Medulla oblongata (tissue), 1 donor: ENCODE results near the gene VSTM2B.

Source experiments
- DNase-seq: peaks from one replicate; pipeline ENCODE4 v3.0.0-alpha.2; 2015; ENCODE audit errors: extremely low spot score

Gene VSTM2B

DNA sequence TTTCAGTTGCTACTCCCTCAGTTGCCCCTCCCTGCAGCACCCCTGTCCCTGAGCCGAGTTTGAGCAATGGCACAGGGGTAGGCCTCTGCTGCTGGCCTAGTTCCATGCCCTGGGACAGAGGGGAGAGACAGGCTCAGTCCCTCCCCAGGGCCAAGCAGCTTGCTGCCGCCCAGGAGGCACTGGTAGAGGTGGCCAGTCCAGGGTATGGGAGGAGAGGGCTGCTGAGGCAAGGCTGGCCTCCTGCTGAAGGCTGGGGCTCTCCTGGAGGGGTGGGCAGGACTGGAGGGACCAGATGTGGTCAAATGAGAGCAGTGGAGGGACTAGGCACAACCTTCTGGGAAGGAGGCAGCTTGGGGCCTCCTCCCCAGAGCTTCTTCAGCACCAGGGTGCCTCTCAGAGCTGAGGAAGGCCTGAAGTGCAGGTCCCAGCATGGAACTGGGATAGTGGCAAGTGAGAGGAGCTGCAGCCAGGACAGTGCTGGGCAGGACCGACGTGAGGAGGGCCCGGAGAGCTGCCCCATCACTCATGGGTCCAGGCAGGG lies 29.8 kb upstream of the VSTM2B start:
- no peak for DNase-seq

DNA sequence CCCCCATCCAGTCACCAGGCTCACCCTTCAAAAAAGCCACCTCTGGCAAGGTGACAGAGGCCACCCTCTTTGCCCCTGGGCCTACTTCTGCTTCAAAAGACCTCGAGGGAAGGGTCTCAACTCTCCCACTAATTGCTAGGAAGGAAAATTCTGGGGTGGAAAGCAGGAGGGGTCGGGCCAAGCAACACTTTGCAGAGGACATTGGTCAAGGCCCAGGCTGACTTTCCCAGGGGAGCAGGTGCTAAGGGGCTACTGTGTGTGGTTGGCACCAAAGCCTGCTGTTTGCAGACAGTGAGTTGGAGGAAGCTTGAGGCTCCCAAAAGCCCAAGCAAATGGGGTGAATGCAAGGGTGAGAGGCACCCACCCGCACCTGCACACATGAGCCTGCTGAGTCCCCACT lies 28.6 kb upstream of the VSTM2B start:
- DNase-seq: no peak

DNA sequence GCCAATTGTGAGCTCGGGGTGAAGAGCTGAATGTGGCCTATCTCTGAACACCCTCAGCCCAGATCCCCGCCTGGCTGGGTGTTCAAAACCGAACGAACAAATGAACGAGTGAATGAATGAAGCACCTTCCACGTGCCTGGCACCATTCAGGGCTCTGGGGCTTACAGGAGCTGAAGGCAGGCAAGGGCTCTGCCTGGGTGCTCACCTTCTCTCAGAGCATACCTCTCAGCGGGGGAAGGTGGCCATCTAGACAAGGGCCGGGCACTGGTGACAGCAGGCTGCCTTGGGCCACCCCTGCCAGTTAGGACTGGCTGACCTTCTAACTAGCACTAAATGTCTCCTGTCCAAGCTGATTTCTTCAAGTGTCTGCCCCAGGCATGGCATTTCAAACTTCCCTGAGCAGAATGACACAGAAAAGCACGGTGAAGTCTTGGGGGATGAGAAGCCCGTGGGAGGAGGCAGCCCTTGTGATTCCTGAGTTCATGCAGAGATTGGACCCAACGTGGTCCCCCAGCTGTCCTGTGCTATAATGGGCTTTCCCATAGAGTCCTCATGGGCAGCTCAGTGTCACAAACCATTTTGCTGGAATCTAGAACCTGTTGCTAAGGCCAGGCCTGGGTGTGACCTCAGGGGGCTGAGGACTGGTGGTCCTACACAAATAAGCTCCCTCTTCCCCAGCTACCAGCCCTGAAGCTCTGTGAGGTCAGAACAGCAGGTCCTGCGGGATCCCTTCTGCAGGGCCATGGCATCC lies 27.9 kb upstream of the VSTM2B start:
- no peak for DNase-seq

DNA sequence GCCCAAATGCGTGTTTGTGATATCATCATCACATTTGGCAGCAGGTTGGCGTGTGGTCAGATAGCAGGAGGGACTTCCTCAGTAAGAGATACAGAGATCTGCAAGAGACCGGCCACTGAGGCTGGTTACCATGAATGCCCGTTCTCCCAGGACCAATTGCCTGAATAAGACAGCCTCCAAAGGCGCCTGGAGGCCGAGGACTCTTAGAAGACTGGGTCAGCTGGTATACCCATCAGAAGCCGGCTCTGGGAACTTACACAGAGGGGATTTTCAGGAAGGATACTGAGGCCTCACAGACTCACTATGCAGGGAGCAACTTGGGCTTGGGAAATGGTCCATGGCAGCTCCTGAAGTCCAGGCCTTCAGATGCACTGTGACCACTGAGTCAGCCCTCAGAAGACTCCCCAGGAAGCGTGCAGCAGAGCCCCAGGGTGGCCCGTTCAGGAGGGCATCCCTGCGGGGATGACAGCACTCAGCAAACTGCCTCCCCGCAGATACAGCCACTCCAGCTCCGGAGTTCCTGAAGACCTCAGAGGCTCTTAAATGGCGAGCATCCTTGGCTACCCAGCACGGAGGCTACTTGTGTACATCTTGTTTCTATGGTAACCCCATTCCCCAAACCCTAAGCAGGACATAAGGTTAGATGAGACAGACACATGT lies 26.4 kb upstream of the VSTM2B start:
- no peak for DNase-seq

DNA sequence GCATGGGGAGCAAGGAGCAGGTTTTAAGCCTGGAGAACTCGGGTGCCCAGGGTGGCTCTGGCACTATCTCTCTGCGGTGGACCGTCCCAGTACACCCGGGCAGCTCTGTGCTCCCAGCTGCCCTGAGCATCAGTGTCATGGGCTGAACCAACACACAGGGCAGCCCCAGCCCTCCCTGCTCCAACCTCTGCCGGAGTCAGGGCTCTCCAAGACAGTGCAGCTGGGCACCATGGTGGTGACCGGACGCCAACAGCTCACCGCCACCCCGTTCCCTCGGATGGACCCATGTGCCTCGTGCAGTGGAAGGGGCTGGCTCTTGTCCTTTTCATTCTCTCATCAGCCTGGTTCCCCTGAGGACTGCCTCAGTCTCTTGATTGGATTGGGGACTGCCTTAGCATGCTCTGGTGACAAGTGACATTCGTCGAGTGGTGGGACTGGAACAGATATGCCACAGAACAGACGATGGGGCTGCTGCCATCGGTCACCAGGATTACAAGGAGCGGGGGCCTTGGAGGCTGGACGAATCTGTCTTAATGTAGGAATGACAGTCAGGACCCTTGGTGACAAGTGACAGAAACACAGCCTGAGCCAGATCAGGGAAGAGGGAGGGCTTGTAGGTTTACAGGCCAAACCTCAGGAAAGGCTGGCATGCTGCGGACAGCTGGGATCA lies 25.7 kb upstream of the VSTM2B start:
- DNase-seq: peak; percentile 16

DNA sequence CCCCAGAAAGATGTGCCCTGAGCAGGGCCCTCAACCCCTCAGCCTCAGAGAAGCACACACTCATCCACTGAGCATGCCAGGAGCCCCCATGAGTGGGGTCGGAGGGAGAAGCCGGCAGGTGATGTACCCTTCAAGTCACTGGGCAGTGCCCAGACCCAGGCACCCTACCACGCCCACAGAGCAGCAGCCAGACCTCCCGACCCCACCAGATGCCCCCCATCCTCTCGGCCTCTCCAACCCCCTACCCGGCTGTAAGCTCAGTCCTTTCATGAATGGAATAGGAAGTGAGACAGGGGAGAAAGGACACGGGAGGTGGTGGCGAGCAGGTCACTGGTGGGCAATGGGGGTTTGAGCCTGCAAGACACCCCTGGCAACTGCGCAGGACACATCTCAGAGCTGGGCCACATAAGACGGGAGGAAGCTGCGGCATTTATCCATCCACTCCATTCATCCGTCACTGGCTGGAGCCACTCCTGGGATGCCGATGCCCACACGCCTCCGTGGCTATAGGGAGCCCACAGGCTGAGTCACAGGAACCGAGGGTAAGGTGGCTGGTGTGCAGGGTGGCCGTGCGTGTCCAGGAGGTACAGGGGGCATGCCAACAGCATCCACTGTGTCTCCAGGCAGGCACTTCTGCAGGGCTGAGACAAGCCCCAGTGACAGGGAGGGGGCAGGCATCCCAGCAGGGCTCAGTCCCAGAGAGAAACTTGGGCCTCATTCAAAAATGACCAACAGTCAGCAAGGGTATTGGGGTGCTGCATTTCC lies 23.8 kb upstream of the VSTM2B start:
- no peak for DNase-seq

DNA sequence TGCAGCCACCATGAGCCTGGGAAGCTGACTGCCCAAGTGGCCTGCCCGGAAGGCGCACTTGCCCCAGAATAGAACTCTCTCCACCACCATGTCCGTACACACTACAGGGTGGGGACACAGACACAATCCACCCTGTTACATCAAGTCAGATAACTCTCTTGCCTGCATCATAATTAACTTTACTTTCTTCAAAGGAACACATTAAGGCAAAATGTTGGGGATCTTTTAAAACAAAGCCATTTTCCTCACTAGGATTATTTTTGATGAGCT lies 23.3 kb upstream of the VSTM2B start:
- no peak for DNase-seq

DNA sequence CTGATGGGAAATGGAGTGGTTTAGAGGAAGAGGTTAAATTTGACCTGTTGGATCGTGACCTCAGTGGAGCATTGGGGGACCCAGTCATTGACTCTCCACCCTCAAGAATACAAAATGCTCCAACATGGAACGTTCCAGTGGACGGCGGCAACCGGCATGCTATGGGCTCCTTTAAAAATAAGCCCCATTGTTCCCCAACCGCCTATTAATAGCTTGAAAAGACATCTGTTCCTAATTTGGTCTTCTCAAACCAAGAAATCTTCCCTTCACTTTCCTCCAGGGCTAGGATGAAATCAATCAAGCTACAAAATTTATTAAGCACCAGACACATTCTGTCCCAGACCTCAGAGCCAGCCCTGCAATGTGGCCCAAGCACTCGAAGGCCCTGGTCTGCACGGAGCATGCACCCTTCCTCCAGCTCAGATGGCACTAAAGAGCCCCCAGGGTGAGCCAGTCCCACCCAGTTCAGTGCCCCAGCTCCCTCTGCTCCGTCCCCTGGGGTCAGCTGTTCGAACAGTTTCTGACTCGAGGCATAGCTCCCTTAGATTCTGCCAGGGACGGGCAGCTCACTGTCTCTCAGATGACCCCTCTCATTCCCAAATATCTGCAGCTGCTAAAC lies 22.5 kb upstream of the VSTM2B start:
- peak; percentile 46 for DNase-seq

DNA sequence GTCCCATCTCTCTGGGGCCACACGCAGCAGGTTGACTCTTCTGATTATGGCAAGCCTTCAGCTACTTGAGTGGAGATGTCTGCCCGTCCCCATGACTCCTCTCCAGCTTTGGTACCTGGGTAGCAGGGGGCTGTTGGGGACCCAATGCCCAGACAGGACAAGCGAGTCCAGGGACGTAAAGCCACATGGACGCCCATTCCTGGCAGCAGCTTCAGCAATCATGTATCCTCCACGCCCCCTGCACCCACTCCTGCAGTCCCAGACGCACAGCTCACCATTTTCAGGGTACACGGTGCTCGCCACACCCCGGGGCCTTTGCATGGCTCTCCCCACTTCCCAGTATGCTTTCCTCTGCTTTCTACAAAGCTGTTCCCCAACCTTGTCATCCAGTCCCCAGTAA lies 22.0 kb upstream of the VSTM2B start:
- DNase-seq: no peak

DNA sequence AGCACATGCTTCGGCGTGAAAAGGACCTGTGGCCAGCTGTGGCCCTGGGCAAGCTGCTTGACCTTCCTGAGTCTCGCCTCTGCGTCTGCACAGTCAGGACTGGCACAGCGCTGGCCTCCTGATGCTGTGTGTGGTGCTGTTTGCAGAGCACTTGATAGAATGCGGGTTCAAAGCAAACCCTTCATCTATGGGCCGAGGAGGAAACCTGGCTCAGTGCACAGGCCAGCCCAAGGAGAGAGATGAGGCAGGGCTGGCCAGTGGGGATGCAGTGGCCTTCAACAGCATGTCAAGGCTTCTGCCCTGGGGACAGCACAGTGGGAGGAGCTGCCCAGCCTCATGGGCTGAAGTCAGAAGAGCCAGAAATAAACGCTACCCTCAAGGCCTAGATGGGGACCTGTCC lies 21.3 kb upstream of the VSTM2B start:
- peak; percentile 48 for DNase-seq

DNA sequence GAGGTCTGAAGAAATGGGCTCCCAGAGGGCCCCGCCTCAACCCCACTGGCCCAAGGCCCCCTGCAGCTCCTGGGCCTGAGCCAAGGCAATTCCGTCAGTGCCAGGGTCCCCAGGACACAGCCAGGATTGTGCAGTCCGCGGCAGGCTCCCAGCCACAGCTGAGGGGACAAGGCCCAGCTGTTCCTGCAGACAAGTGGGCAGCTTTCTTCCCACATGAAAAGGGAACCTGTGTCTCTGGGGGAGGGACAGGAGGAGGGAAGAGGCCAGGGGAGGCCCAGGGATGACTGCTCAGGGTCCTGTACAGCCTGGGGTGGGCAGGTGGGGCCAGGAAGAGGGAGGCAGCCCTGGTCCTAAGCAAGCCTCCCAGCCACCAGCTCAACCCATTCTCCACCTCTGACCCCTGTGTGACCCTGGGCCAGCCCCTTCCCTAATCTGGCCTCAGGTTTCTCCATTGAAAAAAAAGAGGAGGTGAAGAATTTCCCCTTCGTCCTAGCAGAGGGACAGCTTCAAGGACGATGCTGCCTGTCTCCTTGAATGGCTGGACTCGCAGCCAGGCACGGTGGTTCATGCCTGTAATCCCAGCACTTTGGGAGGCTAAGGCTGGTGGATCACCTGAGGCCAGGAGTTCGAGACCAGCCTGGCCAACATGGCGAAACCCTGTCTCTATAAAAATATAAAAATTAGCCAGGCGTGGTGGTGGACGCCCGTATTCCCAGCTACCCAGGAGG lies 20.5 kb upstream of the VSTM2B start:
- peak; percentile 96 for DNase-seq

DNA sequence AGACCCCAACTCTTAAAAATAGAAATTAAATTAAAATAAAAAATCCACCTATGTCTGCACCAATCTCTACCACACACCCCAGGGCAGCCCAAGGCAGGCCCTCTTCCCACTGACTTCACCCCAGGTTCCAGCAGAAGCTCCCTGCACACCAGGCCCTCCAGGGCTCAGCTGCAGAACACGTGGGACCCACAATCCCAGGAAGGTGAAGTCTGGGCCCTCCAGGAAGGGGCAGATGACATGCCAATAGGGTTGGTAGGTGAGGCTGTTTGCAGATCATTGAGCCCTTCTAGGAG lies 19.2 kb upstream of the VSTM2B start:
- no peak for DNase-seq

DNA sequence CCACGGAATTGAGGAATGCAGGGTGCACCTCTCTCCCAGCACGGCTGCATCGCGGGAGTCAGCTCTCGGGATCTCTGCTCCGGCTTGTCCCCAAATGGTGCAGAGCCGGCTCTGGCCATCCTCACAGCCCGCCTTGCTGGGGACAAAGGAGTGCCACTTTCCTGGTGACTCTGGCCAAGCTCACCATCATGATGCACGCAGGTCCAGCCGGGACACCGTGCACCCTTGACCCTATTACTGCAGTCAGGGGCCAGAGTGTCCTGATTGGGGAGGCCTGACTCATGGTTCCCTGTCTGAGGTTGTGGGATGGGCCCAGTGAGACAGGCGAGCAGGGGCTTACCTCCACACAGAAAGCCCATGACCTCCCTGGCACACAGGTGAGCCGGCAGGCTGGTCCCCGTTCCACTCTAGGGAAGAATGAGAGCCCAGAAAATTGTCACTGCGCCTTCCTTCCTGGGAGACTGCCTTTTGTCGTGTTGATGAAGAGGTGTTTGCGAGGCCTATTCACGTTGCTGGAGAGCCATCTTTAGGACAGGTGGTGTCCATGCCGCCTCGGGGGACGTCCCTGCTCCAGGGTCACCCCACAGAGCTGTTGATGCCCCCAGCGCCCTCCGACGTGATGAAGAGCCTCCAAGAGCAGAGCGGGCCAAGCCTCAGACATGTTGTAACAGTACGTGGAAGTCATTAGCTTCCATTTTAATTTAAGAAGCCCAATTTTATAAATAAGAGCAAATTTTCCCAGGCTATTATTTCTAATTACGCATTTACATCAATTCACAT lies 18.5 kb upstream of the VSTM2B start:
- no peak for DNase-seq

DNA sequence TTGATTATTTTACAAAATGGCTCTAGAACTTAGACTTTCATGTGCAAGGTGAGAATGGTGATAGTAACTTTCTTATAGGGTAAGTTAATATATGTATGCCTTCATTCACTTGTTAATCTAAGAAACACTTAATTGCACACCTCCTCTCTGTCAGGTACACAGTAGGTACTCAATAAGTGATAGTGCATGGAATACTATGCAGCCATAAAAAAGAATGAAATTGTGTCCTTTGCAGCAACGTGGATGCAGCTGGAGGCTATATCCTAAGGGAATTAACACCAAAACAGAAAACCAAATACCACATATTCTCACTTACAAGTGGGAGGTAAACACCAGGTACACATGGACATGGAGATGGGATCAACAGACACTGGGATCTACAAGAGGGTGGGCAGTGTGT lies 17.6 kb upstream of the VSTM2B start:
- no peak for DNase-seq

DNA sequence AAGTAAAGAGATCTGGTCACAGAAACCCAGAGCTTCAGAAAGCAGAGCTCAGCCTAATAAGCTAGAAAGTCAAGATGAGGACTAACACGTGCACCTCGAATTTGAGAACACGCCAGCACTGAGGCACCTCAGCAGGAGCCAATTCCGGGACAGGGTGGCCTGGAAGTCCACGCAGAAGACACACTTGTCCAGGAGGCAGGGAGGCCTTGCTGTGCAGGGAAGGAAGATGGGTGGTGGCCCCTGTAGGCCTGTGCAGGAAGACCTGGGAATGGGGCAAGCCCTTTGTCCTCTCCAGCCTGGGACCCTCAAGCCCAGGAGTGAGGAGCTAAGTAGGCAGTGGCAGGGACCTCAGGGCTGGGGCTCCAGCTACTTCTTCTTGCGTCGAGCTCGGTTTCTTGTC lies 16.3 kb upstream of the VSTM2B start:
- no peak for DNase-seq

DNA sequence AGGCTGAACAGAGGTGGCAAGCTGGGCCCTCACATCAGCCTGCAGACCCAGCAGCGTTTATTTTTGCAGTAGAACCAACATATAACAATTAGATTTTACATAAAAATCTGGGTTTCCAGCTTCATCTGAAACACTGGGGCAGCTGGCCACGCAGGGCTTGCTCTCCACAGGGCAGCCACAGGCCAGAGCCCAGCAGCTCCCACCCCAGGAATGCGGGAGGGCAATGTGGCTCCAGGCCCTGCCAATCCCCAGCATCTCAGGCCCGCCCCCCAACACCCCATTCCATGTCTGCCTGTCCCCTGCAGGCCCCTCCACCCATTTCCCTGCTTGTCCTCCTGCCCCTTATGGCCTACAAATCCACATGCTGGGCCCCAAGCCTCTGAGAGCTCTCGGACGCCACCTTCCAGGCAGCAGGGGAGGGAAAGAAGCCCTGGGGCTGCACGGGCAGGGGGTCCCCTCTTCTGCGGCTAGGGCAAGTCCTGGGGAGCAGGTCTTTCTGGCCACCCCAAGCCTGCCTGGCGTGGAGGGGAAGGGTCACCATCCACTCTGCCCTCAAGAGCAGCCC lies 15.0 kb upstream of the VSTM2B start:
- DNase-seq: no peak

DNA sequence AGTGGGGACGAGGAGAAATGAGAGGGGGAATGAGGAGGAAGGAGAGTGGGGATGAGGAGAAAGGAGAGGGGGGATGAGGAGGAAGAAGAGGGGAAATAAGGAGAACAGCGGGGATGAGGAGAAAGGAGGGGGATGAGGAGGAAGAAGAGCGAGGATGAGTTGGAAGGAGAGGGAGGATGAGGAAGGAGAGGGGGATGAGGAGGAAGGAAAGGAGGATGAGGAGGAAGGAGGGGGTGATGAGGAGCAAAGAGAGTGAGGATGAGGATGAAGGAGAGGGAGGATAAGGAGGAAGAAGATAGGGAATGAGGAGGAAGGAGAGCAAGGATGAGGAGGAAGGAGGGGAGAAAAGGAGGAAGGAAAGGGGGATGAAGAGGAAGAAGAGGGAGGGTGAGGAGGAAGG lies 14.0 kb upstream of the VSTM2B start:
- DNase-seq: no peak

DNA sequence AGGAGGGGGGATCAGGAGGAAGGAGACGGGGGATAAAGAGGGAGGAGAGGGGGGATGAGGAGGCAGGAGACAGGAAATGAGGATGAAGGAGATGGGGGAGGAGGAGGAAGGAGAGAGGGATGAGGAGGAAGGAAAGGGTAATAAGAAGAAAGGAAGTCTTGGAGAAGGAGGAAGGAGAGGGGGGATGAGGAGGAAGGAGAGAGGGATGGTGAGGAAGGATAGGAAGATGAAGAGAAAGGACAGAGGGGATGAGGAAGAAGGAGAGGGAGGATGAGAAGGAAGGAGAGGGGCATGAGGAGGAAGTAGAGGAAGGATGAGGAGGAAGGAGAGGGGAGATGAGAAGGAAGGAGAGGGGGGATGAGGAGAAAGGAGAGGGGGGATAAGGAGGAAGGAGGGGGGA lies 13.0 kb upstream of the VSTM2B start:
- no peak for DNase-seq

DNA sequence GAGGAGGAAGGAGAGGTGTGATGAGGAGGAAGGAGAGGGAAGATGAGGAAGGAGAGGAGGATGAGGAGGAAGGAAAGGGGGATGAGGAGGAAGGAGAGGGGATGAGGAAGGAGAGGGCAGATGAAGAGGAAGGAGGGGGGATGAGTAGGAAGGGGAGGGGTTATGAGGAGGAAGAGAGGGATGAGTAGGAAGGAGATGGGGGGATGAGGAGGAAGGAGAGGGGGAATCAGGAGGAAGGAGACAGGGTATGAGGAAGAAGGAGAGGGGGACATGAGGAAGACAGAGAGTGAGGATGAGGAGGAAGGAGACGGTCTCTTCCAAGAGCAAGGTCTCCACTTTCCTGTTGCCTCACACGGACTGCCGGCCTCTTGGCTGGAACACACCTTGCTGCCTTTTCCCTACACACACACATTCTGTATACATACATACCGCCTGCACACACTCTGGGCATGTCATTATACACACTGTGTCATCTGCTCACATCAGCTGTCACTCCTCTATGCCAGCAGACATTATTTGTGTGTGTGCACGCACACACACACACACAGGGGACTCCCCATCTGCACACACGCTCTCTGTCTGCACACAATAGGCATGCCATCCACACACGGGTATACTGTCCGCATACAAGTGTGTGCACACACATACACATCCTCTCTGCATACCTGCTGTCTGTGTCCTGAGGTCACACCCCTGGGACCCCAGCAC lies 11.1 kb upstream of the VSTM2B start:
- no peak for DNase-seq

DNA sequence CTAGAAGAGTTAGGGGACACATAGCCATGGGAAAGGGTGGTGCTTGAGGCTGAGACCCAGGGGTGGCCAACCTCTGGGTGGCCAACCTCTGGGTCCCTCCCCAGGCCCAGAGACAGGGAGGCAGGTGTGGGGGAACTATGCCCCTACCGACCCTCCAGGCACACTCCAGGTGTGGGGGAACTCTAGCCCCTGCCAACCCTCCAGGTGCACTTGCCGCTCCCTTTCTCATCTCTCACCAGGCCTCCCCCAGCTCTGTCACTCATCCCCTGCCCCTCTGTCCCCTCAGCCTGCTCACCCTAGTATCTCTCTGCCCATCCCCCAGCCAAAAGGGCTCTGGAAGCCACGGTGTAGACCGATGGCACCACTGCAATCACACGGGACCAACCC lies 10.6 kb upstream of the VSTM2B start:
- no peak for DNase-seq
